Esophagus squamous epithelium (tissue), 5 donors: Measurements from ENCODE around the gene MKRN3. TPM values are rescaled to one million over a fixed set of nuclear protein-coding genes. Genes with fewer than 3 reads are reported as not detected.
A peak's percentile ranks its signal among the peaks of the same experiment; 100 is the strongest.

ENCODE experiments used
- DNase-seq: peaks from one replicate; lab custom pipeline; 2025; lab: John Stamatoyannopoulos, UW
- H3K27ac ChIP-seq, 4 donors: fragments of 200-600 bp; sonication (generic); one replicate each; pipeline ENCODE4 v1.5.1; 2016 to 2019; ENCODE audit warnings: mild to moderate bottlenecking in 1 of 4
- H3K27me3 ChIP-seq, 4 donors: fragments of 200-600 bp; sonication (generic); 1 replicate in 3 of 4; 2 replicates in 1 of 4; pipeline versions ENCODE4 v1.5.1 to v1.6.0; 2017 to 2021; ENCODE audit warnings: antibody characterized with exemption in 1 of 4
- H3K36me3 ChIP-seq, 3 donors: fragments of 200-600 bp; sonication (generic); one replicate each; pipeline ENCODE4 v1.5.1; 2016 to 2019
- H3K4me1 ChIP-seq, 3 donors: fragments of 200-600 bp; sonication (generic); one replicate each; pipeline ENCODE4 v1.5.1; 2017 to 2019
- H3K4me3 ChIP-seq, 4 donors: fragments of 200-600 bp; sonication (generic); 1 replicate in 3 of 4; 2 replicates in 1 of 4; pipeline ENCODE4 v1.5.1; 2016 to 2019; ENCODE audit warnings: mild to moderate bottlenecking in 2 of 4, moderate library complexity in 1 of 4
- H3K9me3 ChIP-seq, 3 donors: fragments of 200-600 bp; sonication (generic); one replicate each; pipeline ENCODE4 v1.5.1; 2016 to 2019
- CTCF ChIP-seq, 6 experiments: fragments of 450-650 bp in 4 of 6; fragments of 200-600 bp in 2 of 6; sonication (generic) in 2 of 6; IDR thresholded peaks; one replicate each; pipeline ENCODE4 v1.5.1; 2016 to 2019; ENCODE audit warnings: antibody characterized with exemption in 6 of 6, mild to moderate bottlenecking in 4 of 6, moderate library complexity in 4 of 6
- POLR2A ChIP-seq, 4 donors: fragments of 450-650 bp; IDR thresholded peaks; one replicate each; pipeline ENCODE4 v1.6.1; 2017; ENCODE audit warnings: antibody characterized with exemption in 4 of 4, mild to moderate bottlenecking in 4 of 4, moderate library complexity in 3 of 4
- WGBS, 2 donors: methylation state at CpG; one replicate each; pipeline ENCODE4 v1.1.5; 2018; 5-methylcytosine and 5-hydroxymethylcytosine counted together
- intact Hi-C: fragments of 100-400 bp; cut with DNase I; formaldehyde crosslinking; loops from one replicate; pipeline ENCODE4 v1.15.0; 2022
- total RNA-seq, 4 donors: library from RNA; depleted of rRNA; stranded (reverse); fragments of >200 nt; gene quantifications; one replicate each; pipeline ENCODE4 v1.1.0, GENCODE V29; 2016
- donor health status: DM: yes; HTN: yes; CAD: no.

MKRN3 gene
- total RNA-seq, 4 donors from 2014 or later: 2.2 to 6.7 (median 4.1) TPM

GRCh38 chr15:23566651-23567050 lies 1.2 kb downstream of the MKRN3 start:
- DNase-seq: no peak
- intact Hi-C loops: no loop called here
- peaks cover 0 to 12% (median 0%) of the 10 kb centered on the region in 3 donors for H3K9me3 ChIP-seq
- WGBS, 2 donors: 49 to 68% methylated on average over 7 of the region's 8 CpGs
- peaks cover 0 to 7% (median 0%) of the 10 kb centered on the region in 4 donors for H3K27me3 ChIP-seq
- peak overlapping the region in 2 of 4 donors; percentile 33 to 88 for H3K27ac ChIP-seq
- H3K36me3 ChIP-seq: no peaks in the 10 kb centered on the region
- peaks cover 0 to 8% (median 0%) of the 10 kb centered on the region in 3 donors for H3K4me1 ChIP-seq
- TF ChIP-seq CTCF (IDR thresholded peaks at IDR 0.05): no peak
- TF ChIP-seq POLR2A (IDR thresholded peaks at IDR 0.05): no peak
- H3K4me3 ChIP-seq: peak overlapping the region; percentile 55 to 68 (median 63)

- peaks cover 0 to 8% (median 0%) of the 10 kb centered on the region in 3 donors for H3K4me1 ChIP-seq
- peaks cover 0 to 12% (median 0%) of the 10 kb centered on the region in 3 donors for H3K9me3 ChIP-seq
- DNase-seq: no peak
- H3K27ac ChIP-seq: no peak overlapping the region
- TF ChIP-seq CTCF (IDR thresholded peaks at IDR 0.05): no peak
- no peak for TF ChIP-seq POLR2A (IDR thresholded peaks at IDR 0.05)
- no peaks in the 10 kb centered on the region for H3K27me3 ChIP-seq
- WGBS, 2 donors: 54 to 57% methylated on average over 1 of the region's 1 CpG
- intact Hi-C loops: no loop called here
- no peak overlapping the region for H3K4me3 ChIP-seq
- no peaks in the 10 kb centered on the region for H3K36me3 ChIP-seq
Observed at GRCh38 chr15:23567921-23568320, 2.4 kb downstream of the MKRN3 start.

GRCh38 chr15:23569151-23569925 lies 3.9 kb downstream of the MKRN3 start:
- TF ChIP-seq POLR2A (IDR thresholded peaks at IDR 0.05) (no peak), CTCF (IDR thresholded peaks at IDR 0.05) (no peak)
- H3K9me3 ChIP-seq: peaks cover 0 to 12% (median 0%) of the 10 kb centered on the region in 3 donors
- H3K36me3 ChIP-seq: no peaks in the 10 kb centered on the region
- no peak overlapping the region for H3K27ac ChIP-seq
- WGBS, 2 donors: 41 to 52% methylated on average over 5 of the region's 5 CpGs
- H3K27me3 ChIP-seq: no peaks in the 10 kb centered on the region
- no peak overlapping the region for H3K4me3 ChIP-seq
- H3K4me1 ChIP-seq: peaks cover 0 to 8% (median 0%) of the 10 kb centered on the region in 3 donors
- DNase-seq: no peak
- intact Hi-C loops: no loop called here

- H3K27me3 ChIP-seq: no peaks in the 10 kb centered on the region
- no peaks in the 10 kb centered on the region for H3K36me3 ChIP-seq
- H3K4me3 ChIP-seq: no peak overlapping the region
- no peak overlapping the region for H3K27ac ChIP-seq
- peaks cover 0 to 8% (median 0%) of the 10 kb centered on the region in 3 donors for H3K4me1 ChIP-seq
- 21 to 27% methylated on average over 3 of the region's 3 CpGs for WGBS, 2 donors
- no peak for DNase-seq
- peaks cover 0 to 11% (median 0%) of the 10 kb centered on the region in 3 donors for H3K9me3 ChIP-seq
- TF ChIP-seq POLR2A (IDR thresholded peaks at IDR 0.05) (no peak), CTCF (IDR thresholded peaks at IDR 0.05) (no peak)
- intact Hi-C loops: no loop called here
Observed at GRCh38 chr15:23570486-23570885, 5.0 kb downstream of the MKRN3 start.

GRCh38 chr15:23572844-23573243 lies 7.4 kb downstream of the MKRN3 start:
- Histone ChIP-seq H3K4me1 (no peaks in the 10 kb centered on the region), H3K27me3 (no peaks in the 10 kb centered on the region), H3K9me3 (no peaks in the 10 kb centered on the region), H3K4me3 (no peak overlapping the region), H3K27ac (no peak overlapping the region), H3K36me3 (no peaks in the 10 kb centered on the region)
- intact Hi-C loops: no loop called here
- DNase-seq: no peak
- TF ChIP-seq POLR2A (IDR thresholded peaks at IDR 0.05) (no peak), CTCF (IDR thresholded peaks at IDR 0.05) (no peak)
- 70 to 74% methylated on average over 4 of the region's 4 CpGs for WGBS, 2 donors
